ENCODE data around the gene ABCC4. TPM values are rescaled to one million over a fixed set of nuclear protein-coding genes. Genes with fewer than 3 reads are reported as not detected.
A peak's percentile ranks its signal among the peaks of the same experiment; 100 is the strongest.

ABCC4 gene
- total RNA-seq, 1 donor from 2014 or later: 13.3 TPM

DNA sequence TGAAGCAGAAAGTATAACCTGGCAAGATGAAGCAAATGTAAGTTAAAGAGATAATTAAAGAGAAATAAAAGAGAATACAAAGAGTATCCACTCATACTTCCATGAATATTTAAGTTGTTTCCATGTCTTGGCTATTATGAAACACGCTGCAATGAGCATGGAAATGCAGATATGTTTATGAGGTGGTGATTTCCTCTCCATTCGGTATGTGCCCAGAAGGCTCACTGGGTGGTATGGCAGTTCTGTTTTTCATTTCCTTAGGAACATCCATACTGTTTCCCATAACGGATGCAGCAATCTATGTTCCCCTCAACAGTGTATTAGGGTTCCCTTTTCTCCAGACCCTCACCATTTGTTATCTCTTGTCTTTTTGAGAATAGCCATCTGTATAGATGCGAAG, 316.3 kb downstream of the ABCC4 start:
- Histone ChIP-seq H3K27me3 (no peaks in the 10 kb centered on the region), H3K36me3 (no peaks in the 10 kb centered on the region), H3K27ac (no peak overlapping the region), H3K4me1 (no peaks in the 10 kb centered on the region), H3K9me3 (no peaks in the 10 kb centered on the region), H3K4me3 (no peak overlapping the region)
- no peak for DNase-seq (ENCODE audit: extremely low spot score in 2 of 2)
- TF ChIP-seq, protein P1, sequence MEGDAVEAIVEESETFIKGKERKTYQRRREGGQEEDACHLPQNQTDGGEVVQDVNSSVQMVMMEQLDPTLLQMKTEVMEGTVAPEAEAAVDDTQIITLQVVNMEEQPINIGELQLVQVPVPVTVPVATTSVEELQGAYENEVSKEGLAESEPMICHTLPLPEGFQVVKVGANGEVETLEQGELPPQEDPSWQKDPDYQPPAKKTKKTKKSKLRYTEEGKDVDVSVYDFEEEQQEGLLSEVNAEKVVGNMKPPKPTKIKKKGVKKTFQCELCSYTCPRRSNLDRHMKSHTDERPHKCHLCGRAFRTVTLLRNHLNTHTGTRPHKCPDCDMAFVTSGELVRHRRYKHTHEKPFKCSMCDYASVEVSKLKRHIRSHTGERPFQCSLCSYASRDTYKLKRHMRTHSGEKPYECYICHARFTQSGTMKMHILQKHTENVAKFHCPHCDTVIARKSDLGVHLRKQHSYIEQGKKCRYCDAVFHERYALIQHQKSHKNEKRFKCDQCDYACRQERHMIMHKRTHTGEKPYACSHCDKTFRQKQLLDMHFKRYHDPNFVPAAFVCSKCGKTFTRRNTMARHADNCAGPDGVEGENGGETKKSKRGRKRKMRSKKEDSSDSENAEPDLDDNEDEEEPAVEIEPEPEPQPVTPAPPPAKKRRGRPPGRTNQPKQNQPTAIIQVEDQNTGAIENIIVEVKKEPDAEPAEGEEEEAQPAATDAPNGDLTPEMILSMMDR (IDR thresholded peaks at IDR 0.05): no peak
- TF ChIP-seq POLR2A (IDR thresholded peaks at IDR 0.05): no peak
- no peak for TF ChIP-seq POLR2AphosphoS5 (IDR thresholded peaks at IDR 0.05; ENCODE audit: insufficient read depth in 1 of 2, low read depth in 1 of 2)
- intact Hi-C loops (cut with DNase I): no loop called here

DNA sequence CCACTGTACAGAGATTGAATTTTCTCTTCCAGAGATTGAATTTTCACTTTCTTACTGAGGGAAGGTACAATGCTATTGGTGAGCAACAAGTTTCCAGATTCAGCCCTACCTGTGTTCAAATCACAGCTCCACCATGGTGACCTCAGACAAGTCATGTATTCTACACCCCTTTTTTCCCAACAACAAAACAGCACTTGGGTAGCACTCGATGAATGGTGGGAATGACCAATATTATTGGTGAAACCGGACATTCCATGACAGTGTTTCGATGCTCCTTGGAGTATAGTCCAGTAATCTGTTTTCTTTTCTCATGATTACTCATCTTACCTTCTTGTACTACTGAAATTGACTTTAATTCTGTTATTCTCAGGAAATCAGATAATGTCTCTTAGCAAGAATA, 322.7 kb downstream of the ABCC4 start:
- Histone ChIP-seq H3K27ac (no peak overlapping the region), H3K36me3 (no peaks in the 10 kb centered on the region), H3K9me3 (no peaks in the 10 kb centered on the region), H3K4me3 (no peak overlapping the region), H3K27me3 (no peaks in the 10 kb centered on the region), H3K4me1 (no peaks in the 10 kb centered on the region)
- no peak for TF ChIP-seq POLR2A (IDR thresholded peaks at IDR 0.05)
- TF ChIP-seq, protein P1 (IDR thresholded peaks at IDR 0.05): no peak
- no peak for TF ChIP-seq POLR2AphosphoS5 (IDR thresholded peaks at IDR 0.05; ENCODE audit: insufficient read depth in 1 of 2, low read depth in 1 of 2)
- intact Hi-C loops (cut with DNase I): no loop called here
- no peak for DNase-seq (ENCODE audit: extremely low spot score in 2 of 2)

DNA sequence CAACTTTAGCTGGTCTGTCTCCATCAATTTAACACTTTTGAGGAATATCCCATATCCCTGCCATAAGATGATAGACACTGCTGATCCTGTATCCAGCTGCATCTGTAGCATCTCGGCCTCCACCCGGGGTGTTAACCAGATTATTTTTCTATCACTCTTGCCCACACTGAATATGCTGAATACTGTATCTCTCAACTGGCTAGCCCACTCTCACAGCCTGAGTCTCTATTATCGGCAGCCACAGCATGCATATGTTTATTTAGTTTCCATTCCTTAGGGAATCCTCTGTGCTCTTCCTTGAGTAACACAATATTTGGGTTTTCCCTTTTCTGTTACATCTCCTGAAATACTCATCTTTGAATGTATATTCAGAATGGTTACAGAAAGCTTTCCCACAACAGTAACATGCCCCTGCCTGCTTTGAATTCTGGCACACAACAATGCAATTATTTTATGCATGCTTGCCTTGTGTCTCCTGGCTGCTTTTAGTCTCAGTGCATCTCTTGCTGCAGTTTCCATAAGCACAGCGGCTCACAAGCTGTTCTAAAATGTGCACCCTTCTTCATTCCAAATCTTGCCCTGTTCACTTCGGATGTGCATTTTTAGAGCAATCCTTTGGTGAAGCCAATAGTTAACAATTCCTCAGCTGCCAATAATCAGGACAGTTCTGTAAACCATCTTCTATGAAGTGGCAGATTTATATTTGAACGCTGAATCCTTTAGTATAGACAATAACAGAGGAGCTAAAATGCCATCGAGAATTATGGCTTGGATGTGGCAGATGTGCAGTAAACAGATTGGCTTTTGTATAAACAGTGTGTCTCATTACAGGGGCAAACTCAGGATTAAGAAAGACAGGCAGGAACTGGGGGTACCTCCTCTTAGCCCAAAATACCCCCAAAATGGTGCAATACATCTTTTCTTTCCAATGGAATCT, 327.0 kb downstream of the ABCC4 start:
- TF ChIP-seq, protein P1 (IDR thresholded peaks at IDR 0.05): no peak
- TF ChIP-seq POLR2A (IDR thresholded peaks at IDR 0.05) (no peak), POLR2AphosphoS5 (IDR thresholded peaks at IDR 0.05; ENCODE audit: insufficient read depth in 1 of 2, low read depth in 1 of 2) (no peak)
- intact Hi-C loops (cut with DNase I): no loop called here
- no peak for DNase-seq (ENCODE audit: extremely low spot score in 2 of 2)
- H3K27me3 ChIP-seq: no peaks in the 10 kb centered on the region
- H3K4me1 ChIP-seq: no peaks in the 10 kb centered on the region
- H3K9me3 ChIP-seq: no peaks in the 10 kb centered on the region
- no peaks in the 10 kb centered on the region for H3K36me3 ChIP-seq
- H3K27ac ChIP-seq: no peak overlapping the region
- no peak overlapping the region for H3K4me3 ChIP-seq

DNA sequence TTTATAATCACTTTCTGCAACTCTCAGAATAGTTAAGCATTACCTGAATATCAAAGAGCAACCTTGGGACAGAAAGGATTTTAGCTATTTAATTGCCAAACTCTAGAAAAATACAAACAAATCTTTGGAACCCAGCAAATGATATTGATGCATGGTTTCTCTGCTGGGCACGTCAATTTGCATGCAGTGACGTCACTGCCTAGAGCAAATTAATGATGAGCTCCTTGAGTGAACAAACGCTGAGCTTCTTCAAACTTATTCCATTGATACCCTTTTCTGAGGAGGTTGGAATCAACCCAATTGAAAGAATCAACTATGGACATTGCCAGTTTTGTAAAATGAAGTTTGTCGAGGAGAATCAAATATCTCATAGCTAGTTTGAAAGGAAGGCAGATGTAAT, 329.0 kb downstream of the ABCC4 start:
- Histone ChIP-seq H3K27me3 (no peaks in the 10 kb centered on the region), H3K4me3 (no peak overlapping the region), H3K36me3 (no peaks in the 10 kb centered on the region), H3K4me1 (peaks cover 12% of the 10 kb centered on the region), H3K9me3 (no peaks in the 10 kb centered on the region), H3K27ac (no peak overlapping the region)
- TF ChIP-seq, protein P1 (IDR thresholded peaks at IDR 0.05): no peak
- TF ChIP-seq POLR2AphosphoS5 (IDR thresholded peaks at IDR 0.05; ENCODE audit: insufficient read depth in 1 of 2, low read depth in 1 of 2): no peak
- no peak for TF ChIP-seq POLR2A (IDR thresholded peaks at IDR 0.05)
- no peak for DNase-seq (ENCODE audit: extremely low spot score in 2 of 2)
- intact Hi-C loops (cut with DNase I): no loop called here

Small RNA genes lying within 50 kb of the gene (small RNA-seq; reads per million reads assigned to genes)
- not detected for gene RNU6-62P
- gene RNY3P8: not detected
- 8.9 reads per million, percentile 92 among the genes with 10 or more reads in this experiment for gene RNY4P27

All from vagina (tissue), 2 donors.